Transverse colon (tissue), 4 donors: Measurements from ENCODE around the gene DSCAM.

Experiments used
- EP300 ChIP-seq: sonication (generic); formaldehyde crosslinking; IDR thresholded peaks from one replicate; pipeline ENCODE4 v1.6.1; 2017; ENCODE audit warnings: antibody characterized with exemption, low read depth
- POLR2AphosphoS5 ChIP-seq, 3 donors: sonication (generic); formaldehyde crosslinking; IDR thresholded peaks; one replicate each; pipeline ENCODE4 v1.6.1; 2016; ENCODE audit warnings: antibody characterized with exemption in 3 of 3
- TF ChIP-seq, protein P1 (sequence below), 5 experiments: fragments of 200-600 bp in 3 of 5; fragments of 450-650 bp in 2 of 5; sonication (generic) in 3 of 5; IDR thresholded peaks; 1 replicate in 2 of 5; 2 replicates in 3 of 5; pipeline ENCODE4 v1.5.1; 2016 to 2017; ENCODE audit warnings: antibody characterized with exemption in 5 of 5, inconsistent platforms in 3 of 5, mild to moderate bottlenecking in 2 of 5, moderate library complexity in 1 of 5

DNA sequence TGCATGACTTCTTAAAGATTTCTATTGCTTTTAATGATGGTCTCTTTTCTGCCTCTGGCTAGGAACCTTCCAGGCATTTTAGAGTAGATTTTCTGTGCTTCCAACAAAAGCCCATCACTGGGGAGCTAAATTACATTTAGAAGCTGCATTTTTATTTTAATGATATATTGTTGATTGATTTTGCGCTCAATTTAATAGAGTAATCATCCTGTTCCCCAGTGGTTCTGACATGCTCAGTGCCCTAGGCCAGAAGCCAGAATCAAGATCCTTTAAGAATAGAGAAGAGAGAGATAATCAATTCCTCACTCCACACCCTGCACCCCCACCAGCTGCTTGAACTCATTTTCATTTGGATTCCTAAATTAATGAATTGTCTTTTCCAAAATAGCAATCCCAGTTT lies 881.9 kb downstream of the DSCAM start:
- TF ChIP-seq, protein P1, sequence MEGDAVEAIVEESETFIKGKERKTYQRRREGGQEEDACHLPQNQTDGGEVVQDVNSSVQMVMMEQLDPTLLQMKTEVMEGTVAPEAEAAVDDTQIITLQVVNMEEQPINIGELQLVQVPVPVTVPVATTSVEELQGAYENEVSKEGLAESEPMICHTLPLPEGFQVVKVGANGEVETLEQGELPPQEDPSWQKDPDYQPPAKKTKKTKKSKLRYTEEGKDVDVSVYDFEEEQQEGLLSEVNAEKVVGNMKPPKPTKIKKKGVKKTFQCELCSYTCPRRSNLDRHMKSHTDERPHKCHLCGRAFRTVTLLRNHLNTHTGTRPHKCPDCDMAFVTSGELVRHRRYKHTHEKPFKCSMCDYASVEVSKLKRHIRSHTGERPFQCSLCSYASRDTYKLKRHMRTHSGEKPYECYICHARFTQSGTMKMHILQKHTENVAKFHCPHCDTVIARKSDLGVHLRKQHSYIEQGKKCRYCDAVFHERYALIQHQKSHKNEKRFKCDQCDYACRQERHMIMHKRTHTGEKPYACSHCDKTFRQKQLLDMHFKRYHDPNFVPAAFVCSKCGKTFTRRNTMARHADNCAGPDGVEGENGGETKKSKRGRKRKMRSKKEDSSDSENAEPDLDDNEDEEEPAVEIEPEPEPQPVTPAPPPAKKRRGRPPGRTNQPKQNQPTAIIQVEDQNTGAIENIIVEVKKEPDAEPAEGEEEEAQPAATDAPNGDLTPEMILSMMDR (IDR thresholded peaks at IDR 0.05): no peak
- TF ChIP-seq POLR2AphosphoS5 (IDR thresholded peaks at IDR 0.05): no peak
- no peak for TF ChIP-seq EP300
